ENCODE measurements around the gene MED8. TPM values are rescaled to one million over a fixed set of nuclear protein-coding genes. Genes with fewer than 3 reads are reported as not detected.

MED8 gene
- total RNA-seq, 1 donor from 2014 or later: 23.6 TPM

GRCh38 chr1:43349594-43350306 is 39.9 kb downstream of the MED8 start:
- H4K20me1 ChIP-seq (ENCODE audit: low read depth): no peaks in the 10 kb centered on the region
- peak; percentile 41 for DNase-seq (ENCODE audit: low spot score)
- H3K4me3 ChIP-seq: peak overlapping the region; percentile 75
- peak overlapping the region; percentile 96 for H3K27ac ChIP-seq
- no peak for TF ChIP-seq EZH2phosphoT487 (IDR thresholded peaks at IDR 0.05)
- TF ChIP-seq CTCF (IDR thresholded peaks at IDR 0.05): no peak
- TF ChIP-seq EZH2 (IDR thresholded peaks at IDR 0.05): no peak
- peaks cover 47% of the 10 kb centered on the region for H3K4me1 ChIP-seq
- H3K79me2 ChIP-seq (ENCODE audit: low read depth): no peaks in the 10 kb centered on the region
- Mint-ChIP-seq H3K4me3 (peak overlapping the region; percentile 85), H3K4me1 (peaks cover 39% of the 10 kb centered on the region), H3K36me3 (no peaks in the 10 kb centered on the region), H3K27me3 (ENCODE audit: insufficient read depth, low read depth) (peaks cover 9% of the 10 kb centered on the region), H3K27ac (peak overlapping the region; percentile 92), H3K9me3 (no peaks in the 10 kb centered on the region)
- peak overlapping the region; percentile 98 for H2AFZ ChIP-seq (replicated peaks)
- peaks cover 14% of the 10 kb centered on the region for H3K27me3 ChIP-seq
- H3K9me3 ChIP-seq (ENCODE audit: low read depth): no peaks in the 10 kb centered on the region
- H3K9ac ChIP-seq: no peak overlapping the region
- H3K4me2 ChIP-seq: peak overlapping the region; percentile 90
- H3F3A ChIP-seq (ENCODE audit: low read depth): peaks cover 33% of the 10 kb centered on the region
- H3K36me3 ChIP-seq: no peaks in the 10 kb centered on the region

GRCh38 chr1:43348809-43349593 is 40.6 kb downstream of the MED8 start:
- Mint-ChIP-seq H3K27ac (peak overlapping the region; percentile 92), H3K4me1 (peaks cover 39% of the 10 kb centered on the region), H3K27me3 (ENCODE audit: insufficient read depth, low read depth) (peaks cover 9% of the 10 kb centered on the region), H3K36me3 (no peaks in the 10 kb centered on the region), H3K9me3 (no peaks in the 10 kb centered on the region), H3K4me3 (peak overlapping the region; percentile 85)
- Histone ChIP-seq H3K9ac (peak overlapping the region; percentile 49), H2AFZ (replicated peaks) (peak overlapping the region; percentile 98), H3K27me3 (peaks cover 14% of the 10 kb centered on the region), H3K36me3 (no peaks in the 10 kb centered on the region), H3K79me2 (ENCODE audit: low read depth) (no peaks in the 10 kb centered on the region), H3F3A (ENCODE audit: low read depth) (peaks cover 33% of the 10 kb centered on the region), H3K4me1 (peaks cover 47% of the 10 kb centered on the region), H4K20me1 (ENCODE audit: low read depth) (no peaks in the 10 kb centered on the region), H3K27ac (peak overlapping the region; percentile 96), H3K9me3 (ENCODE audit: low read depth) (no peaks in the 10 kb centered on the region), H3K4me3 (peak overlapping the region; percentile 75), H3K4me2 (peak overlapping the region; percentile 90)
- TF ChIP-seq EZH2 (IDR thresholded peaks at IDR 0.05) (no peak), CTCF (IDR thresholded peaks at IDR 0.05) (no peak), EZH2phosphoT487 (IDR thresholded peaks at IDR 0.05) (no peak)
- DNase-seq (ENCODE audit: low spot score): peak; percentile 97

- H3K4me1 Mint-ChIP-seq: peaks cover 39% of the 10 kb centered on the region
- H3F3A ChIP-seq (ENCODE audit: low read depth): peaks cover 33% of the 10 kb centered on the region
- H3K9ac ChIP-seq: no peak overlapping the region
- no peak overlapping the region for H3K27ac Mint-ChIP-seq
- peak overlapping the region; percentile 76 for H3K4me3 Mint-ChIP-seq
- H3K27me3 Mint-ChIP-seq (ENCODE audit: insufficient read depth, low read depth): peaks cover 9% of the 10 kb centered on the region
- H3K9me3 Mint-ChIP-seq: no peaks in the 10 kb centered on the region
- DNase-seq (ENCODE audit: low spot score): no peak
- no peak overlapping the region for H2AFZ ChIP-seq (replicated peaks)
- no peaks in the 10 kb centered on the region for H3K36me3 ChIP-seq
- TF ChIP-seq EZH2phosphoT487 (IDR thresholded peaks at IDR 0.05) (no peak), CTCF (IDR thresholded peaks at IDR 0.05) (no peak), EZH2 (IDR thresholded peaks at IDR 0.05) (no peak)
- H3K36me3 Mint-ChIP-seq: no peaks in the 10 kb centered on the region
- no peaks in the 10 kb centered on the region for H4K20me1 ChIP-seq (ENCODE audit: low read depth)
- H3K4me3 ChIP-seq: peak overlapping the region; percentile 75
- no peak overlapping the region for H3K27ac ChIP-seq
- H3K27me3 ChIP-seq: peaks cover 14% of the 10 kb centered on the region
- H3K4me1 ChIP-seq: peaks cover 47% of the 10 kb centered on the region
- H3K4me2 ChIP-seq: peak overlapping the region; percentile 90
- H3K79me2 ChIP-seq (ENCODE audit: low read depth): no peaks in the 10 kb centered on the region
- H3K9me3 ChIP-seq (ENCODE audit: low read depth): no peaks in the 10 kb centered on the region
Measured at GRCh38 chr1:43348343-43348808, 41.2 kb downstream of the MED8 start.

Data from neural progenitor cell (in vitro differentiated cells).